Measurements from ENCODE around the gene RTN4.

The RTN4 gene

DNA sequence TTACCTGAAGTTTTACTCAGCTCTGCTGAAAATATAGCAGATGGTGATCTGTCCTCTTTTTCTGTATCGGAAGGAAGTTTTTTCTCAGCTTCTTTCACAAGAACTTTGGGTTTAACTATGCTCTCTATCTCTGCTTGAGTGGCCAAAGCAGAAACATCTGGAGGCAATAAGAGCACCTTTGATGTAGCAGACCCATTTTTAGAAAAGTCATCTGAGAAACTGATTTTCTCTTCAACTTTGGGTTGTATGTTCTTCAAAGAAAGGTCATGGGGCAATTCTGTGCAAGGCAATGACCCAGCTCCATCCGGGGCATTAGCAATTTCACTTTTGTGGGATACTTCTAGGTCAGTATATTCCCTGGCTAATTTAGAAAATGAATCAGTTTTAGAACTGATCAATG lies 25.2 kb downstream of the RTN4 start:
- no peak for TF ChIP-seq CSDC2 (CRISPR knock-in tag; IDR thresholded peaks at IDR 0.05)
- TF ChIP-seq TOX (CRISPR knock-in tag; IDR thresholded peaks at IDR 0.05; ENCODE audit: borderline replicate concordance): no peak
- TF ChIP-seq GLIS3 (CRISPR knock-in tag; IDR thresholded peaks at IDR 0.05): no peak
- no peak for TF ChIP-seq RARB (CRISPR knock-in tag; IDR thresholded peaks at IDR 0.05)
- TF ChIP-seq CSRNP3 (CRISPR knock-in tag; IDR thresholded peaks at IDR 0.05): no peak
- TF ChIP-seq ZC3H10 (CRISPR knock-in tag; IDR thresholded peaks at IDR 0.05): no peak
- TF ChIP-seq ISL1 (CRISPR knock-in tag; IDR thresholded peaks at IDR 0.05): no peak
- TF ChIP-seq CREB5 (CRISPR knock-in tag; IDR thresholded peaks at IDR 0.05; ENCODE audit: low read depth): no peak
- no peak for TF ChIP-seq ZFP30 (CRISPR knock-in tag; IDR thresholded peaks at IDR 0.05)
- ATAC-seq: no peak

DNA sequence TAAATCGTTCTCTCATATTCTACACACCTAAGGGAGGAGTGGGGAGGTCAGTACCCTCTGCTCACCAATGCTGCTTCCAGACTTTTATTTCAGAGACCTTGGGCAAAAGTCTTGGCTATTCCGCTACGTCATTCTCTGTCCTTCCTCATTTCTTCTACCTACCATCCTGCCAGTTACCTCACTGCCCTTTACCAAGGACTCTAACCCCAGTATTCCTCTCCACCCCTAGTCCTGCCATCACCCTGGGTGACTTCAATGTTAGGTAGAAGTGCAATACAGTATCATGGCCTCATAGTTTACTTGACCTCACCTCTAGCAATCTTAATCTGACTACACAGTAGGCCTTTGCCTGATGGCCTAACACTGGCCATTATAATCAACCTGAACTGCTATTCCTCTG lies 27.8 kb downstream of the RTN4 start:
- no peak for ATAC-seq
- TF ChIP-seq PPARA (CRISPR knock-in tag; IDR thresholded peaks at IDR 0.05; ENCODE audit: borderline replicate concordance): no peak
- no peak for TF ChIP-seq ZFP3 (CRISPR knock-in tag; IDR thresholded peaks at IDR 0.05)
- no peak for TF ChIP-seq GLIS3 (CRISPR knock-in tag; IDR thresholded peaks at IDR 0.05)
- TF ChIP-seq TSHZ2 (CRISPR knock-in tag; IDR thresholded peaks at IDR 0.05): no peak
- no peak for TF ChIP-seq POU6F1 (CRISPR knock-in tag; IDR thresholded peaks at IDR 0.05; ENCODE audit: borderline replicate concordance, low read depth)
- TF ChIP-seq TOX (CRISPR knock-in tag; IDR thresholded peaks at IDR 0.05; ENCODE audit: borderline replicate concordance): no peak
- no peak for TF ChIP-seq ZNF8 (CRISPR knock-in tag; IDR thresholded peaks at IDR 0.05)
- TF ChIP-seq RARB (CRISPR knock-in tag; IDR thresholded peaks at IDR 0.05): no peak
- TF ChIP-seq PATZ1 (CRISPR knock-in tag; IDR thresholded peaks at IDR 0.05; ENCODE audit: borderline replicate concordance): no peak
- TF ChIP-seq ZFP30 (CRISPR knock-in tag; IDR thresholded peaks at IDR 0.05): no peak
- TF ChIP-seq ZC3H10 (CRISPR knock-in tag; IDR thresholded peaks at IDR 0.05): no peak
- no peak for TF ChIP-seq ZNF70 (CRISPR knock-in tag; IDR thresholded peaks at IDR 0.05)
- TF ChIP-seq ESRRG (CRISPR knock-in tag; IDR thresholded peaks at IDR 0.05): no peak
- no peak for TF ChIP-seq ZNF565 (CRISPR knock-in tag; conservative IDR thresholded peaks at IDR 0.05; ENCODE audit: low read depth)

GRCh38 chr2:55019526-55020258 lies 30.6 kb downstream of the RTN4 start:
- TF ChIP-seq RARB (CRISPR knock-in tag; IDR thresholded peaks at IDR 0.05): no peak
- ATAC-seq: no peak

DNA sequence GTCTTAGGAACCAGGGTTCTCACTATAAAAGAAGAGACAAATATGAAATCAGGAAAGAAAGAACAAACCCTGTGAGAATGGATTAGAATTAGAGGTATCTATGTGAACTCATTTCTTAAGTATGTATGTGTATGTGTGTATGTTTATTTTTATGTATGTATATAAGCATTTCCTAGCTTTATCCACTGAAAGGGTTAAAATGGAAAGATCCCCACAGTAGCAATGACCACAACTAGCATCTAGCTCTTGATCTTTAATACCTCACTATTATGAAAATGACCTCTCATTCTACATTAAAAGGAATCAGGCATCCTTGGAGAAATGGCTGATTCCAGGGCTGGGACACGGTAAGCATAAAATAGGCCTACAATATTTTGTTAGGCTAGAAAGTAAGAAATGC lies 31.6 kb downstream of the RTN4 start:
- no peak for ATAC-seq
- TF ChIP-seq ARNTL (CRISPR knock-in tag; IDR thresholded peaks at IDR 0.05; ENCODE audit: borderline replicate concordance, low read depth) (no peak), CSRNP3 (CRISPR knock-in tag; IDR thresholded peaks at IDR 0.05) (no peak), BACH2 (CRISPR knock-in tag; IDR thresholded peaks at IDR 0.05; ENCODE audit: borderline replicate concordance) (no peak), CSDC2 (CRISPR knock-in tag; IDR thresholded peaks at IDR 0.05) (no peak), TOX (CRISPR knock-in tag; IDR thresholded peaks at IDR 0.05; ENCODE audit: borderline replicate concordance) (no peak), RARB (CRISPR knock-in tag; IDR thresholded peaks at IDR 0.05) (no peak), ZFP3 (CRISPR knock-in tag; IDR thresholded peaks at IDR 0.05) (no peak), ESRRG (CRISPR knock-in tag; IDR thresholded peaks at IDR 0.05) (no peak), GLIS3 (CRISPR knock-in tag; IDR thresholded peaks at IDR 0.05) (no peak), SNAI2 (CRISPR knock-in tag; IDR thresholded peaks at IDR 0.05) (no peak)
